K562 (cell line): ENCODE results near the gene TEAD3. TPM values are rescaled to one million over a fixed set of nuclear protein-coding genes. Genes with fewer than 3 reads are reported as not detected.
A peak's percentile ranks its signal among the peaks of the same experiment; 100 is the strongest.

Experiments
- CGGBP1 ChIP-seq: fragments of 250-450 bp; sonication (Bioruptor Pico); IDR thresholded peaks from 2 replicates; pipeline ENCODE4 v1.9.0; 2021; ENCODE audit warnings: mild to moderate bottlenecking
- HINFP ChIP-seq: fragments of 450-650 bp; conservative IDR thresholded peaks from 2 replicates; pipeline ENCODE4 v1.6.1; 2016; ENCODE audit warnings: missing genetic modification characterization, low read depth, mild to moderate bottlenecking, control low read depth, missing compliant biosample characterization
- ILK ChIP-seq: fragments of 450-650 bp; IDR thresholded peaks from 2 replicates; pipeline ENCODE4 v1.6.1; 2016; ENCODE audit warnings: missing genetic modification characterization, low read depth, mild to moderate bottlenecking, missing compliant biosample characterization, moderate library complexity, borderline replicate concordance
- KAT7 ChIP-seq: sonication (generic); formaldehyde crosslinking; IDR thresholded peaks from 2 replicates; pipeline ENCODE4 v1.8.0; 2022; ENCODE audit warnings: missing genetic modification reagents, mild to moderate bottlenecking, borderline replicate concordance
- RHOXF2B ChIP-seq: fragments of 250-450 bp; sonication (Bioruptor Pico); conservative IDR thresholded peaks from 2 replicates; pipeline ENCODE4 v1.5.1; 2021
- SMAD2 ChIP-seq: fragments of 150-350 bp; IDR thresholded peaks from 2 replicates; pipeline ENCODE4 v1.6.1; 2014; ENCODE audit warnings: low read depth, mild to moderate bottlenecking, low read length
- polyA plus RNA-seq, 8 experiments: library from polyadenylated mRNA; depleted of rRNA in 4 of 8; stranded (reverse) in 5 of 8; unstranded in 3 of 8; fragments of >200 nt; fragmentation: Nextera tagmentation in 2 of 8; fragmentation: Illumina TruSeq in 1 of 8; extraction: Ambion mirVana in 2 of 8; extraction: Trizol in 1 of 8; gene quantifications; 2 replicates each; pipeline versions ENCODE4 v1.2.1 to v1.2.3, GENCODE V29; 2011 to 2014; ENCODE audit warnings: inconsistent platforms in 1 of 8, missing spikeins in 1 of 8
- total RNA-seq, 7 experiments: library from RNA; depleted of rRNA in 6 of 7; stranded (reverse); fragments of >200 nt in 6 of 7; fragmentation: Illumina TruSeq in 2 of 7; extraction: Trizol in 2 of 7; gene quantifications; 2 replicates each; pipeline versions ENCODE4 v1.2.1 to v1.2.3, GENCODE V29; 2011 to 2021; ENCODE audit warnings: low replicate concordance in 1 of 7
- TF ChIP-seq, protein P1 (sequence below): IDR thresholded peaks from 3 replicates; pipeline ENCODE4 v1.6.1; 2011; ENCODE audit warnings: borderline replicate concordance, mild to moderate bottlenecking, moderate library complexity; ENCODE audit not compliant: insufficient read length; ENCODE audit errors: extremely low read depth
- TF ChIP-seq, protein P2 (sequence below): IDR thresholded peaks from 2 replicates; pipeline ENCODE4 v1.6.1; 2014; ENCODE audit warnings: antibody characterized with exemption
- TF ChIP-seq, protein P3 (sequence below): sonication (generic); formaldehyde crosslinking; IDR thresholded peaks from 2 replicates; pipeline ENCODE4 v1.4.0; 2020; ENCODE audit warnings: mild to moderate bottlenecking, missing genetic modification reagents
- TF ChIP-seq, protein P4 (sequence below): fragments of 450-650 bp; conservative IDR thresholded peaks from 2 replicates; pipeline ENCODE4 v1.6.1; 2016; ENCODE audit warnings: missing genetic modification characterization, low read depth, mild to moderate bottlenecking, missing compliant biosample characterization, moderate library complexity

TEAD3 gene
- total and polyA plus RNA-seq, 9 of the 15 experiments (the other 6 are each of a cell fraction or from before 2014, with no cell fraction given) = 0.63 to 13.2 (median 3.3) TPM

- TF ChIP-seq, protein P1, sequence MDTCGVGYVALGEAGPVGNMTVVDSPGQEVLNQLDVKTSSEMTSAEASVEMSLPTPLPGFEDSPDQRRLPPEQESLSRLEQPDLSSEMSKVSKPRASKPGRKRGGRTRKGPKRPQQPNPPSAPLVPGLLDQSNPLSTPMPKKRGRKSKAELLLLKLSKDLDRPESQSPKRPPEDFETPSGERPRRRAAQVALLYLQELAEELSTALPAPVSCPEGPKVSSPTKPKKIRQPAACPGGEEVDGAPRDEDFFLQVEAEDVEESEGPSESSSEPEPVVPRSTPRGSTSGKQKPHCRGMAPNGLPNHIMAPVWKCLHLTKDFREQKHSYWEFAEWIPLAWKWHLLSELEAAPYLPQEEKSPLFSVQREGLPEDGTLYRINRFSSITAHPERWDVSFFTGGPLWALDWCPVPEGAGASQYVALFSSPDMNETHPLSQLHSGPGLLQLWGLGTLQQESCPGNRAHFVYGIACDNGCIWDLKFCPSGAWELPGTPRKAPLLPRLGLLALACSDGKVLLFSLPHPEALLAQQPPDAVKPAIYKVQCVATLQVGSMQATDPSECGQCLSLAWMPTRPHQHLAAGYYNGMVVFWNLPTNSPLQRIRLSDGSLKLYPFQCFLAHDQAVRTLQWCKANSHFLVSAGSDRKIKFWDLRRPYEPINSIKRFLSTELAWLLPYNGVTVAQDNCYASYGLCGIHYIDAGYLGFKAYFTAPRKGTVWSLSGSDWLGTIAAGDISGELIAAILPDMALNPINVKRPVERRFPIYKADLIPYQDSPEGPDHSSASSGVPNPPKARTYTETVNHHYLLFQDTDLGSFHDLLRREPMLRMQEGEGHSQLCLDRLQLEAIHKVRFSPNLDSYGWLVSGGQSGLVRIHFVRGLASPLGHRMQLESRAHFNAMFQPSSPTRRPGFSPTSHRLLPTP = no peak
- no peak for TF ChIP-seq RHOXF2B (CRISPR knock-in tag)
- TF ChIP-seq, protein P2, sequence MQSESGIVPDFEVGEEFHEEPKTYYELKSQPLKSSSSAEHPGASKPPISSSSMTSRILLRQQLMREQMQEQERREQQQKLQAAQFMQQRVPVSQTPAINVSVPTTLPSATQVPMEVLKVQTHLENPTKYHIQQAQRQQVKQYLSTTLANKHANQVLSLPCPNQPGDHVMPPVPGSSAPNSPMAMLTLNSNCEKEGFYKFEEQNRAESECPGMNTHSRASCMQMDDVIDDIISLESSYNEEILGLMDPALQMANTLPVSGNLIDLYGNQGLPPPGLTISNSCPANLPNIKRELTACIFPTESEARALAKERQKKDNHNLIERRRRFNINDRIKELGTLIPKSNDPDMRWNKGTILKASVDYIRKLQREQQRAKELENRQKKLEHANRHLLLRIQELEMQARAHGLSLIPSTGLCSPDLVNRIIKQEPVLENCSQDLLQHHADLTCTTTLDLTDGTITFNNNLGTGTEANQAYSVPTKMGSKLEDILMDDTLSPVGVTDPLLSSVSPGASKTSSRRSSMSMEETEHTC = no peak
- TF ChIP-seq, protein P3, sequence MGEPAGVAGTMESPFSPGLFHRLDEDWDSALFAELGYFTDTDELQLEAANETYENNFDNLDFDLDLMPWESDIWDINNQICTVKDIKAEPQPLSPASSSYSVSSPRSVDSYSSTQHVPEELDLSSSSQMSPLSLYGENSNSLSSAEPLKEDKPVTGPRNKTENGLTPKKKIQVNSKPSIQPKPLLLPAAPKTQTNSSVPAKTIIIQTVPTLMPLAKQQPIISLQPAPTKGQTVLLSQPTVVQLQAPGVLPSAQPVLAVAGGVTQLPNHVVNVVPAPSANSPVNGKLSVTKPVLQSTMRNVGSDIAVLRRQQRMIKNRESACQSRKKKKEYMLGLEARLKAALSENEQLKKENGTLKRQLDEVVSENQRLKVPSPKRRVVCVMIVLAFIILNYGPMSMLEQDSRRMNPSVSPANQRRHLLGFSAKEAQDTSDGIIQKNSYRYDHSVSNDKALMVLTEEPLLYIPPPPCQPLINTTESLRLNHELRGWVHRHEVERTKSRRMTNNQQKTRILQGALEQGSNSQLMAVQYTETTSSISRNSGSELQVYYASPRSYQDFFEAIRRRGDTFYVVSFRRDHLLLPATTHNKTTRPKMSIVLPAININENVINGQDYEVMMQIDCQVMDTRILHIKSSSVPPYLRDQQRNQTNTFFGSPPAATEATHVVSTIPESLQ = no peak
- TF ChIP-seq, protein P4, sequence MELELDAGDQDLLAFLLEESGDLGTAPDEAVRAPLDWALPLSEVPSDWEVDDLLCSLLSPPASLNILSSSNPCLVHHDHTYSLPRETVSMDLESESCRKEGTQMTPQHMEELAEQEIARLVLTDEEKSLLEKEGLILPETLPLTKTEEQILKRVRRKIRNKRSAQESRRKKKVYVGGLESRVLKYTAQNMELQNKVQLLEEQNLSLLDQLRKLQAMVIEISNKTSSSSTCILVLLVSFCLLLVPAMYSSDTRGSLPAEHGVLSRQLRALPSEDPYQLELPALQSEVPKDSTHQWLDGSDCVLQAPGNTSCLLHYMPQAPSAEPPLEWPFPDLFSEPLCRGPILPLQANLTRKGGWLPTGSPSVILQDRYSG (tag) = no peak
- 0 out of 2 replicates have a peak, but pooled peaks have one; percentile 72 for TF ChIP-seq KAT7 (CRISPR knock-in tag)
- no peak for TF ChIP-seq CGGBP1 (CRISPR knock-in tag)
- TF ChIP-seq ILK (tag) = no peak
- no peak for TF ChIP-seq HINFP (tag)
- TF ChIP-seq SMAD2 = no peak
These were observed 641 bp downstream of the TEAD3 start (continued) for GRCh38 chr6:35496036-35496840.
